HTR-8/SVneo (cell line): ENCODE measurements around the gene TAOK2.

ENCODE experiments used
- DNase-seq: peaks from one replicate; pipeline ENCODE4 v3.0.0; 2011; ENCODE audit warnings: low spot score, mixed read lengths; ENCODE audit not compliant: insufficient read length
- FAIRE-seq: peaks from 2 replicates; lab custom pipeline; 2011; peaks lifted over from hg19 to GRCh38; lab: Jason Lieb, UNC

The TAOK2 gene

DNA sequence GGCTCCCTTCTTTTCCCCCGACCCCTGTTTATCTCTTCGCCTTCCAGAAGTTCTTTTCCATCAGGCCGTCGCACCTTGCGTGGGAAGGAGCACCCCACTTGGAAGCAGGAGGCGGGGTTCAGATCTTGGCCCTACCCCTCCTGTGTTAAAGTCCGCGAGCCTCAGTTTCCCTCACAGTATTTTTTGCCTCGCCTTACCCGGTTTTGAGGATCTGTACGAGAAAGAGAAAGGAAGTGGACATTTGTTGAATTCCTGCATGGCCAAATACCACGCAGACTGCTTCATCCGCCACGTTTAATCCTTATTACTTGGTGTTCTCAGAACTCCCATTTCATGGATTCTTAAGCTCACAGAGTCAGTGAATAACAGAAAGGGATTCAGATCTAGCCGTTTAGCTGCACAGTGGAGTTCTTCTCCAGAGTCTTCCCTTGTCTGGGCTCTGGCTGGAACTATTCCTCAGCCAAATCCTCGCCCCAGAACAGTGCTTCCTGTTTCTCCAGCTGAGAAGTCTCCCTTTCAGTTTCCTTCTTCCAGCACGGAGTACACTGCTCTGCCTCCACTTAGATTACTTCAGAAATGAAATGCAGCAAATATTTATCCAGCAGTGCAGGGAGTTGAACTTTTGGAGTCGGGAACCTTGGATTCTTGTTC lies 11.2 kb upstream of the TAOK2 start:
- no peak for FAIRE-seq
- DNase-seq = no peak

- FAIRE-seq = no peak
These were observed 10.5 kb upstream of the TAOK2 start for GRCh38 chr16:29963021-29963743.

DNA sequence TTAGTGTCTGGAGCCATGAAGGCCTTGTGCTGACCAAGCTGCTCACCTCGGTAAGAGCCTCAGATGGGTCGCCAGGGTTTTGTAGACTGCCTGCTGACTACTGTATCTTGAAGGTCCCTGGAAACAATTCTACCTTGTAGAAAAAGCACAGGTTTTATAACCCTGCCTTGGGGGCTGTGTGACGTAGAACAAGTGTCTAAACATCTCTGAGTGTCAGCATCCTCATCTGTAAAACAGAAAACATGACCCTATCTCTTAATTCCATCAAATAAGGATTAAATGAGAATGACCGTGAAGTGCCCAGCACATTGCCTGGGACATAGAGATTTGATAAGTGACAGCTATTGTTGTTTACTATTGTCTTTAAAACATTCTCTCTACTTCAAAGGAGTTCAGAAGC lies 5.5 kb upstream of the TAOK2 start:
- DNase-seq (no peak), FAIRE-seq (no peak)

More at GRCh38 chr16:29963021-29963743, 10.5 kb upstream of the TAOK2 start:
- DNase-seq = no peak

DNA sequence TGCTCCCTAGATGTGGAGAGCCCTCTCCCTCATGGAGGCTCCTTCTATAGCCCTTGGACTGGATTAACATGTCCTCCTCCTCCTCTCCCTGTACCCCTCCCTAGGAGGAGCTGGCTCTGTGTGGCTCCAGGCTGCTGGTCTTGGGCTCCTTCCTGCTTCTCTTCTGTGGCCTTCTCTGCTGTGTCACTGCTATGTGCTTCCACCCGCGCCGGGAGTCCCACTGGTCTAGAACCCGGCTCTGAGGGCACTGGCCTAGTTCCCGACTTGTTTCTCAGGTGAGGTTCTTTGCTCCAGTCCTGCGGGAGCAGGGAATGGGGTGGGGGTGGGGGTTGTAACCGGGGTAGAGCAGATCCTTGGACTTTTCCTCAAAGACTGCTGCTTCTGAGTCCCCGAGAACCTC lies 2.4 kb upstream of the TAOK2 start:
- FAIRE-seq = no peak
- no peak for DNase-seq

DNA sequence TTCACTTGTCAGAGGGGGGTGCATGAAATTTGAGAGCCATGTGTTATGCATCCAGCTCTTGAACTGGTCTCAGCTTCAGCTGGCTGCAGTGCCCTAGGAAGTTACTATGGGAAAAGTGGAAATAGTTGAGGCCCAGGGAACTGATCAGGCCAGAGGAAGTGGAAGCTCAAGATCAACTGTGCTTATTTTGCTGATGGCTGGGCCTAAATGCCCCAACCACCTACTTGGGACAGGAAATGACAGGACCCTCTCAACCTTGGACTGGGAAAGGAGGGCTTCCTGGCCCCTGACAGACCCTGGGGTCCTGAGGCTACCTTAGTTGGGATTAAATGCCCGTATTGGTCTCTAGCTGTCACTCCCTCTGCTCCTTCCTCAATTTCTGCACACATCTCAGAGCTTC lies 1.2 kb upstream of the TAOK2 start:
- no peak for DNase-seq
- FAIRE-seq = no peak

DNA sequence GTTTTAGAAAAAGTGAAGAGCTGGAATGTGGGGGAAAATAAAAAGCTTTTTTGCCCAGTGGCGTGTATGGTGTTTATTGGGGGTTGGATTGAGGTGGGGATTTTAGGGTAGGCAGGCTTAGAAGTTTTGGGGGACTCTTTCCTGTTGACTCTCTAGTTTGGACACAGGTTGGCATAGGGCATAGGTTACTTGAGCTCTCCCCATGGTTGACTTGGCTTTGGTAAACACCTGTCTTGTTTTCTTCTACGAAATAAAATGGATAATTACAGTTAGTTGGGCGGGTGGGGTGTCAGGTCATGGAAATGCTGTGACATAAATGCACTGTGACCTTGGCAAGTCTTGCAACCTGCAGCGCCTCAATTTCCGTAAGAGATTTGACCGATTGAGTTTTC lies 680 bp upstream of the TAOK2 start:
- DNase-seq = no peak
- no peak for FAIRE-seq

- no peak for FAIRE-seq
- DNase-seq = peak; percentile 17
These were observed 844 bp downstream of the TAOK2 start for GRCh38 chr16:29974291-29975133.

DNA sequence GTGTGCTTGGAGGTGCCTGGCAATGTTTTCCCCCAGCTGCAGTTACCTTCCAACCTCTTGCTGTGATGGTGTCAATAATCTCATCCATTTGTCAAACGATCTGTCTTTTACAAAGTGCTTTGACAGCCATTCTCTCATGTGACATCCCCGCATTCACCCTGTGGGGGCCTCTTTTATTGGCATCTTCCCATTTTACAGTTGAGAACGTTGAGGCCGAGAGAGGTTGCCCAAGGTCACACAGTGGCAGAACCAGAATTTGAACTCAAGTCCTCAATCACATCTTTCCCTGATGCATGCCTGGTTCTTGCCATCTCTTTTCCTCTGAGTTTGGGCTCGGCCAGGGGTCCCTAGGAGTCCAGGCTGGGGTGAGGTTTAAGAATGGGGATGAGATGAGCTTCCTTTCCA lies 1.5 kb downstream of the TAOK2 start:
- no peak for DNase-seq
- FAIRE-seq = no peak

GRCh38 chr16:29975811-29976511 lies 2.3 kb downstream of the TAOK2 start:
- no peak for DNase-seq
- no peak for FAIRE-seq

DNA sequence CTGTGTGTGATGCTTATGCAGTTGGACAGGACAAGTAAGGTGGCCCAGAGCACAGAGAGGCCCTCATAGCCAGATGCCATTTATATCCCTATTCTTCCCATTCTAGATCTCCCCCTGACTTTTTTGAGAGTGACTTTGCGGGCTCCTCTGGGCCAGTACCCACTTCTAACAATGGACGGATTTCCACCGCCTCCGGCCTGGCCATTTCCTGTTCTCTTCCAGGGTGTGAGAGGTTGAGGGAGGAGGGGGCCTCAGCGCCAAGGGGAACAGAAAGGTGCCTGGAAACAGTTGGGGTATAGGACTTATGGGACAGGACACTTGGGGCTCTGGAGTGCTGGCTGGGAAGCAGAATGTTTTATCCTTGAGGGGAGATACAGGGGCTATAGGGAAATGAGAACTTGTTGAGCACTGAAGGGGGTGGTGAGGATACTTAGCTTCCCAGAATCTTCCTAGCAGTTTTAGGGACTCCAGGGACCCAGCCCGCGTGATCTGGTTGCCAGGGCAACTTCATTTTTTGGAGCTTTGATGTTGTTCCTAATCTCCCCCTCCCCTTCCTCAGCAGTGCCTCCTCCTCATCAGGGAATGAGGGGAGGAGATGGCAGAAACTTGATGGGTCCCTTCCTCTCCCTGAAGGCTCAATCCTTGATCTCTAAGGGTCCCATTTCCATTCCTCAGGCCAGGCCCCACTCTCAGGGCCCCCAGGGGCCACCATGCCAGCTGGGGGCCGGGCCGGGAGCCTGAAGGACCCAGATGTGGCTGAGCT lies 3.6 kb downstream of the TAOK2 start:
- FAIRE-seq (no peak), DNase-seq (no peak)

GRCh38 chr16:29978081-29978480 lies 4.4 kb downstream of the TAOK2 start:
- no peak for FAIRE-seq
- no peak for DNase-seq

DNA sequence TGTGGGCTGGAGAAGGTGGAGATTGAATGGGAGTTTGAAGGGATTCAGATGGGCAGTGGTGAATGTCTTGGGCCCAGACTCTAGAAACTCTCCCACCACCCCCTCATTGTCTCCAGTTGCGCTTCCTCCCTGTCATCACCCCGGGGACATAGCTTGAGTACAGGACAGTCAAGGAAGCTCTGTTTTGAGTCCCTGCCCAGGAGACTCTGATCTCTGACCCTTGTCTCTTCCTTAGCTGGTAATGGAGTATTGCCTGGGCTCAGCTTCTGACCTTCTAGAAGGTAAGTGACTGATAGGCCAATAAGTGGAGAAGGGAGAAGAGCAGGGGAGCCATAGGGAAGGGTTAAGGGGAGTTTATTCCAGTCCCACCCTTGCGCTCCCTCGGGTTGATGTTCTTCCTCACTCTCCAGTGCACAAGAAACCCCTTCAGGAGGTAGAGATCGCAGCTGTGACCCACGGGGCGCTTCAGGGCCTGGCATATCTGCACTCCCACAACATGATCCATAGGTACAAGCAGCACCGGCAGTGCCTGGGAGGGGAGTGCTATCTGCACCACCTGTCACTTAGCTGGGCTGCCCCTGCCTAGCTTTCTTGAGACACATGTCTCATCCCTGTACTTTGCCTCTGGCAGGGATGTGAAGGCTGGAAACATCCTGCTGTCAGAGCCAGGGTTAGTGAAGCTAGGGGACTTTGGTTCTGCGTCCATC lies 5.0 kb downstream of the TAOK2 start:
- DNase-seq = no peak
- no peak for FAIRE-seq

GRCh38 chr16:29982560-29983419 lies 9.1 kb downstream of the TAOK2 start:
- no peak for DNase-seq
- FAIRE-seq = no peak

DNA sequence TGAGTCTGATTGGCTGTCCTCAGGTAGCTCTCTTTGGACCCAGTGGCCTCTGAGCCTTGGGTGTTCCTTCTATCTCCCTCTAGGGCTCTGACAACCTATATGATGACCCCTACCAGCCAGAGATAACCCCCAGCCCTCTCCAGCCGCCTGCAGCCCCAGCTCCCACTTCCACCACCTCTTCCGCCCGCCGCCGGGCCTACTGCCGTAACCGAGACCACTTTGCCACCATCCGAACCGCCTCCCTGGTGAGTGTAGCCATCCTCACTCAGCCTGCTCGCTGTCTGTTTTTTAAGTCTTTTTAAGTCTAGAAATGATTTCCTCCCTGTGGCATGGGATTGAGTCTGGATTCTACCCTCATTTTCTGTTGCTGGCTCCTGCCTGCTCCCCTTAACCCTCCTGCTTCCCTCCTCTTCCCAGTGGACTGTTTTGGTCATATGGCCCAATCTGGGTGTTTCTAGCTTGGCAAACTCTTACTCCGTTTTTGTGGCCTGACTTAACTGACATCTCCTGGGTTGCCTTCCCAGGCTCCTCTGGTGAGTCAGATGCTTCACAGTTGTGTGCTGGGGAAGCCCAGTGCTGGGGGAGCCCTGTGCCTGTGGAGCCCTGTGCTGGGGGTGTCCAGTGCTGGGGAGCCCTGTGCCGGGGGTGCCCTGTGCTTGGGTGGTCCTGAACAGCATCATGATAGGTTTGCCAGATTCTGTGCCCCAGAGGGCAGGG lies 9.9 kb downstream of the TAOK2 start:
- FAIRE-seq (no peak), DNase-seq (no peak)

GRCh38 chr16:29984137-29984763 lies 10.6 kb downstream of the TAOK2 start:
- no peak for DNase-seq
- FAIRE-seq = no peak

- FAIRE-seq (no peak), DNase-seq (no peak)
These were observed 11.1 kb downstream of the TAOK2 start for GRCh38 chr16:29984764-29985147.

DNA sequence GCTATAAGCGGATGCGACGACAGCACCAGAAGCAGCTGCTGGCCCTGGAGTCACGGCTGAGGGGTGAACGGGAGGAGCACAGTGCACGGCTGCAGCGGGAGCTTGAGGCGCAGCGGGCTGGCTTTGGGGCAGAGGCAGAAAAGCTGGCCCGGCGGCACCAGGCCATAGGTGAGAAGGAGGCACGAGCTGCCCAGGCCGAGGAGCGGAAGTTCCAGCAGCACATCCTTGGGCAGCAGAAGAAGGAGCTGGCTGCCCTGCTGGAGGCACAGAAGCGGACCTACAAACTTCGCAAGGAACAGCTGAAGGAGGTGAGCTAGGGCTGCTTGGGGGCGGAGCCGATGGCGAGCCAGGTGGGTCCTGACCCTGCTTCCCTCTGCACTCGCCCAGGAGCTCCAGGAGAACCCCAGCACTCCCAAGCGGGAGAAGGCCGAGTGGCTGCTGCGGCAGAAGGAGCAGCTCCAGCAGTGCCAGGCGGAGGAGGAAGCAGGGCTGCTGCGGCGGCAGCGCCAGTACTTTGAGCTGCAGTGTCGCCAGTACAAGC lies 11.7 kb downstream of the TAOK2 start:
- FAIRE-seq = no peak
- DNase-seq = no peak
